HEK293 (cell line): ENCODE data around the gene NPAT.

Source experiments
- ATF2 ChIP-seq: fragments of 450-650 bp; formaldehyde crosslinking; IDR thresholded peaks from 2 replicates; pipeline ENCODE4 v1.5.1; 2016; ENCODE audit warnings: missing biosample characterization, missing genetic modification characterization, low read depth
- CTCF ChIP-seq: fragments of 450-650 bp; formaldehyde crosslinking; IDR thresholded peaks from 2 replicates; pipeline ENCODE4 v1.5.1; 2016; ENCODE audit warnings: missing biosample characterization, missing genetic modification characterization
- MYNN ChIP-seq: fragments of 450-650 bp; formaldehyde crosslinking; IDR thresholded peaks from 2 replicates; pipeline ENCODE4 v1.5.1; 2016; ENCODE audit warnings: missing biosample characterization, missing genetic modification characterization, borderline replicate concordance
- ZBTB20 ChIP-seq: fragments of 450-650 bp; formaldehyde crosslinking; IDR thresholded peaks from 2 replicates; pipeline ENCODE4 v1.5.1; 2016; ENCODE audit warnings: missing biosample characterization, missing genetic modification characterization
- ZBTB7A ChIP-seq: fragments of 450-650 bp; formaldehyde crosslinking; IDR thresholded peaks from 2 replicates; pipeline ENCODE4 v1.5.1; 2016; ENCODE audit warnings: low read depth, missing biosample characterization, missing genetic modification characterization
- ZFHX2 ChIP-seq: fragments of 450-650 bp; formaldehyde crosslinking; conservative IDR thresholded peaks from 2 replicates; pipeline ENCODE4 v1.5.1; 2016; ENCODE audit warnings: missing biosample characterization, missing genetic modification characterization
- ZFP41 ChIP-seq: fragments of 450-650 bp; formaldehyde crosslinking; IDR thresholded peaks from 2 replicates; pipeline ENCODE4 v1.5.1; 2016; ENCODE audit warnings: missing biosample characterization, missing genetic modification characterization, borderline replicate concordance
- ZNF341 ChIP-seq: fragments of 450-650 bp; formaldehyde crosslinking; IDR thresholded peaks from 2 replicates; pipeline ENCODE4; 2016; ENCODE audit warnings: low read depth, missing biosample characterization, missing genetic modification characterization
- ZNF404 ChIP-seq: fragments of 450-650 bp; formaldehyde crosslinking; IDR thresholded peaks from 2 replicates; pipeline ENCODE4 v1.5.1; 2017; ENCODE audit warnings: missing biosample characterization, missing genetic modification characterization
- ZNF555 ChIP-seq: fragments of 450-650 bp; formaldehyde crosslinking; conservative IDR thresholded peaks from 2 replicates; pipeline ENCODE4 v1.5.1; 2017; ENCODE audit warnings: missing biosample characterization, mild to moderate bottlenecking, missing genetic modification characterization, inconsistent platforms
- ZNF660 ChIP-seq: fragments of 450-650 bp; IDR thresholded peaks from 2 replicates; pipeline ENCODE4 v1.5.1; 2018; ENCODE audit warnings: missing biosample characterization, mild to moderate bottlenecking, missing genetic modification characterization
- TF ChIP-seq, protein P1 (sequence below): fragments of 450-650 bp; formaldehyde crosslinking; IDR thresholded peaks from 2 replicates; pipeline ENCODE4 v1.5.1; 2016; ENCODE audit warnings: missing biosample characterization, missing genetic modification characterization, borderline replicate concordance
- TF ChIP-seq, protein P2 (sequence below): fragments of 450-650 bp; formaldehyde crosslinking; conservative IDR thresholded peaks from 2 replicates; pipeline ENCODE4 v1.5.1; 2016; ENCODE audit warnings: low read depth, missing biosample characterization, missing genetic modification characterization

DNA sequence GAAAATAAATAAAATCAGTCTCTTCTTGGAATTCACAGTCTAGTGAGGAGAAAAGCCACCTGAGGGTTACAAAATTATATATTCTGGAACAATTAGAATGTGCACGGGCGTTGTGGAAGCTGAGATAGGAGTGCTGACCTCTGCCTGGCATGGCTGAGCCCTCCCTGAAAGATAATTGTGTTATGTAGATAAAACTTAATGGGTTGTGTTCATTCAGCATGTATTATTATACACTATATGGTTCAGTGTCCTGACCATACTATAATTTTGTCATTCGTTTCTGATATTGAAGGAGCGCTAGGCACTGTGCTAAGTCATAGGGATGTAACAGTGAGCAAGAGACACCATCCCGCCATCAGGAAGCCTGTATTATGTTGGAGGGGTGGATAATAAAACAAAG is 97.3 kb downstream of the NPAT start:
- TF ChIP-seq CTCF (tag by site-specific recombination) = no peak
- no peak for TF ChIP-seq ZNF341 (tag by site-specific recombination)
- TF ChIP-seq ZFHX2 (tag by site-specific recombination) = no peak
- TF ChIP-seq ZNF555 (tag by site-specific recombination) = no peak
- TF ChIP-seq ZNF660 = no peak
- TF ChIP-seq, protein P1, sequence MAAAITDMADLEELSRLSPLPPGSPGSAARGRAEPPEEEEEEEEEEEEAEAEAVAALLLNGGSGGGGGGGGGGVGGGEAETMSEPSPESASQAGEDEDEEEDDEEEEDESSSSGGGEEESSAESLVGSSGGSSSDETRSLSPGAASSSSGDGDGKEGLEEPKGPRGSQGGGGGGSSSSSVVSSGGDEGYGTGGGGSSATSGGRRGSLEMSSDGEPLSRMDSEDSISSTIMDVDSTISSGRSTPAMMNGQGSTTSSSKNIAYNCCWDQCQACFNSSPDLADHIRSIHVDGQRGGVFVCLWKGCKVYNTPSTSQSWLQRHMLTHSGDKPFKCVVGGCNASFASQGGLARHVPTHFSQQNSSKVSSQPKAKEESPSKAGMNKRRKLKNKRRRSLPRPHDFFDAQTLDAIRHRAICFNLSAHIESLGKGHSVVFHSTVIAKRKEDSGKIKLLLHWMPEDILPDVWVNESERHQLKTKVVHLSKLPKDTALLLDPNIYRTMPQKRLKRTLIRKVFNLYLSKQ (tag by site-specific recombination) = no peak
- no peak for TF ChIP-seq ZBTB20 (tag by site-specific recombination)
- TF ChIP-seq ATF2 = no peak
- no peak for TF ChIP-seq ZFP41 (tag by site-specific recombination)
- TF ChIP-seq, protein P2, sequence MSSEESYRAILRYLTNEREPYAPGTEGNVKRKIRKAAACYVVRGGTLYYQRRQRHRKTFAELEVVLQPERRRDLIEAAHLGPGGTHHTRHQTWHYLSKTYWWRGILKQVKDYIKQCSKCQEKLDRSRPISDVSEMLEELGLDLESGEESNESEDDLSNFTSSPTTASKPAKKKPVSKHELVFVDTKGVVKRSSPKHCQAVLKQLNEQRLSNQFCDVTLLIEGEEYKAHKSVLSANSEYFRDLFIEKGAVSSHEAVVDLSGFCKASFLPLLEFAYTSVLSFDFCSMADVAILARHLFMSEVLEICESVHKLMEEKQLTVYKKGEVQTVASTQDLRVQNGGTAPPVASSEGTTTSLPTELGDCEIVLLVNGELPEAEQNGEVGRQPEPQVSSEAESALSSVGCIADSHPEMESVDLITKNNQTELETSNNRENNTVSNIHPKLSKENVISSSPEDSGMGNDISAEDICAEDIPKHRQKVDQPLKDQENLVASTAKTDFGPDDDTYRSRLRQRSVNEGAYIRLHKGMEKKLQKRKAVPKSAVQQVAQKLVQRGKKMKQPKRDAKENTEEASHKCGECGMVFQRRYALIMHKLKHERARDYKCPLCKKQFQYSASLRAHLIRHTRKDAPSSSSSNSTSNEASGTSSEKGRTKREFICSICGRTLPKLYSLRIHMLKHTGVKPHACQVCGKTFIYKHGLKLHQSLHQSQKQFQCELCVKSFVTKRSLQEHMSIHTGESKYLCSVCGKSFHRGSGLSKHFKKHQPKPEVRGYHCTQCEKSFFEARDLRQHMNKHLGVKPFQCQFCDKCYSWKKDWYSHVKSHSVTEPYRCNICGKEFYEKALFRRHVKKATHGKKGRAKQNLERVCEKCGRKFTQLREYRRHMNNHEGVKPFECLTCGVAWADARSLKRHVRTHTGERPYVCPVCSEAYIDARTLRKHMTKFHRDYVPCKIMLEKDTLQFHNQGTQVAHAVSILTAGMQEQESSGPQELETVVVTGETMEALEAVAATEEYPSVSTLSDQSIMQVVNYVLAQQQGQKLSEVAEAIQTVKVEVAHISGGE (tag by site-specific recombination) = no peak
- no peak for TF ChIP-seq MYNN (tag by site-specific recombination)
- no peak for TF ChIP-seq ZNF404 (tag by site-specific recombination)
- TF ChIP-seq ZBTB7A = no peak
